HG03342 (cell line): ENCODE measurements around the gene SF3B1.
A peak's percentile ranks its signal among the peaks of the same experiment; 100 is the strongest.
"Not testable (repeated sequence)": the region's sequence is repeated elsewhere in the genome, so short reads cannot be mapped to it uniquely, and the experiment has no call there.

Experiments used
- ATAC-seq: cut with Tn5 transposase; IDR thresholded peaks from one replicate; pipeline ENCODE4 v1.9.1; 2021; ENCODE audit warnings: mild to moderate bottlenecking, moderate library complexity; ENCODE audit not compliant: unreplicated experiment

SF3B1 gene

DNA sequence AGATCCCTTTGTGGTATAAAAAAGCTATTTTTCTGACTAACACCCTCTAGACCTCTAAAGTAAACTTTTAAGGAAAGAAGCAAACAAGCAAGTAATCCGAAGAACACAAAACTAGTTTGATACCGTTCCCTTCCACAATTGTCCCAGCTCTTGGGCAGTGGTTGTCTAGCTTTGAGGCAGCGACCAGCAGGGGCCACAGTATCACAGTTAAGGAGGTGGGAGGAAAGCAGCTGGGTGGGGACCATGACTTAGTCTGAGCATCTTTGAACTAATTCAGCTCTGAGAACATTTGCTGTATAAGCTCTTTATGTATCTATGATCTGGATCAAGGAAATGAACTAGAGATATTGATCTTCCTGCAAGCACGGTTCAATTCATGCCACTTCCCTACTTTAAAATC, 51.0 kb downstream of the SF3B1 start:
- no peak for ATAC-seq

DNA sequence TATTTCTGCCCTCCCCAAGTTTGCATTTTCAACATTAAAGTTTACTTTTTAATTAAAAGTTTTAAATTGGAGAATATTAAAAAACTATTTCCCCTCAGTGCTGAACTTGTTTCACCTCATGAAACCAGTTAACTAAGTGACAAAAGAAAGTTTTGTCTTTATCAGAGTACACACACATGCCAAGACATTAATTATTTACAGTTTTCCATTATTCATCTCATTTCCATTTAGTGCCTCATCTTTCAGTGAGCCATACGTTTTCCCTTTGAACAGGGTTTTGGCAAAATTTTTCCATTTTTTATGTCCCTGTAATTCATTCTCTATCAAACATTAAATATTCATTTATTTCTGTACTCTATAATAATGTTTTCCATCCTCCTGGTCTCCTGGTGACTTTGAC, 53.2 kb downstream of the SF3B1 start:
- no peak for ATAC-seq

GRCh38 chr2:197379918-197380309, 54.9 kb downstream of the SF3B1 start:
- ATAC-seq: not testable (repeated sequence)

DNA sequence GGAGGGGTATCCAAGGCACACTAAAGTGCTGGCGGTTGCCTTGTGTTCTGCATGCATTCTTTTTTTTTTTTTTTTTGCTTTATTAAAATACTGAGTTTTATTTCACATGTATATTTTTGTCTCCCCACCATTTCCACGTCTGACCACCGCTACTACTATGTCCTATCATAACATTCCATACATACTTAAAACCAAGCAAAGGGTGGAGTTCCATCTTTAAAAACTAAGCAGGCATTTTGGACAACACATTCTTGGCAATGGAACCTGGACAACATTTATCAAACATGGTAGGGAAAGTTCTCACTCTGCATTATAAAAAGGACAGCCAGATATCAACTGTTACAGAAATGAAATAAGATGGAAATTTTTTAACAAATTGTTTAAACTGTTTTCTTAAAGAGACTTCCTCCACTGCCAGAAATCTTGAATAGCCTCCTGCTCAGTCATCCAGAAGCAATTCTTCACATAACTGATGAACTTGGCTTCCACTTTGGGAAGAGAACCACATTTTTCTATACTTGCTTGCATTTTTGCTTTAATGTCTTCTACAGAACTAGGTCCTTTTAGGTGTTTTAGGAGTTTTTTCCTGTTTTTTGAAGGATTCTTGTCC, 55.4 kb downstream of the SF3B1 start:
- not testable (repeated sequence) for ATAC-seq

DNA sequence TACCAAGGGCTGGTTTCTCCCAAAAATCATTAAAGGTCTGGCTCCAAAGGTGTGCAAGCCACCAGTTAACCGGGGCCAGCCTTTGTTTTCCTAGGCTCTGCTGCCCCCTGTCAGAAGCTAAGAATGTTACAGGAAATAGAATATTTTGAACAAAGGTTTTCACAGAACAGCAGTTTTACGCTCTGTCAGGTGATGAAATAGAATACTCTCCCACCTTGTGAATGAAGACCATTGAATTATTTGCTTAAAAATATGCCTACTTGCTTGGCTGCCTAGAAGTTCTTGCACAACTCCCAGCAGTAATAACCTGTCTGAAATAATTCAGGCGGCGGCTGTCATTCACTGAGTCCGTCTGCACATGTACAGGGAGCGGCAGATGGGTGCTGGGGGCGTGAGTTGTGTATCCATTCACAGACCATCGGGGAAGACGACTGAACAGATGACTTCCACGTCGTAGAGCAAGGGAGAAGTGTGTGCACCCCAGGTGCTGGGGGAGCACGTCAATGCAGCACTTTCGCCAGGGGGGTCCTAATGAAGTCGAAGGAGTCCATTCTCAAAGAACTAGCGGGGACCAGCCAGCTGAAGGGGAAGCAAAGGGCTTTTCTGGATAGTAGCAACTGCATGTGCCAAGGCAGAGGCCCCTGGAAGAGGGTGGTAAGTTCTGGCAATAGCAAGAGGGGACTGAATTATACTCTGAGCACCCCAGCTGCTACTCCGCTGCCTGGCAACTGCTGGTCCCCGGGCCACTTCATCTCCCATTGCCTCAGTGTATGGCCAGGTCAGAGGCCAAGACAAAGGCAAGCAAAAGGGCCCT, 56.1 kb downstream of the SF3B1 start:
- peak; percentile 61 for ATAC-seq

DNA sequence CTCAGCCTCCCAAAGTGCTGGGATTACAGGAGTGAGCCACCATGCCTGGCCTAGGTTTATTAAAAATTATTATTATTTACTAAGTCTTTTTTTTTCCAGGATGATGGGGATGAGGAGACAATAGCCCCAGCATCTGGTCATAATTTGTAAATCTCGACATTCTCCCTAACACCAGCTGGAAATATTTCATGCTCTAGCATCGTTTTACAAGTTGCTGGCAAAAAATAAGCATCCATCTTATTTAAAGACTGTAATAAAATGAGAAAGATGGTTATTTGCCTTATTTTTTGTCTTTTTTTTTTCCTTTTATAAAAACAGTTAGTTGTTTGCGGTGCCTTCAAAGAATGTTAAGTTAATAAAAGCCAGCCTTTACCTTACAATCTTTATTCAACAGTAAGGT, 56.7 kb downstream of the SF3B1 start:
- ATAC-seq: no peak

GRCh38 chr2:197377670-197378069, 57.2 kb downstream of the SF3B1 start:
- no peak for ATAC-seq

GRCh38 chr2:197372592-197372991, 62.2 kb downstream of the SF3B1 start:
- no peak for ATAC-seq

DNA sequence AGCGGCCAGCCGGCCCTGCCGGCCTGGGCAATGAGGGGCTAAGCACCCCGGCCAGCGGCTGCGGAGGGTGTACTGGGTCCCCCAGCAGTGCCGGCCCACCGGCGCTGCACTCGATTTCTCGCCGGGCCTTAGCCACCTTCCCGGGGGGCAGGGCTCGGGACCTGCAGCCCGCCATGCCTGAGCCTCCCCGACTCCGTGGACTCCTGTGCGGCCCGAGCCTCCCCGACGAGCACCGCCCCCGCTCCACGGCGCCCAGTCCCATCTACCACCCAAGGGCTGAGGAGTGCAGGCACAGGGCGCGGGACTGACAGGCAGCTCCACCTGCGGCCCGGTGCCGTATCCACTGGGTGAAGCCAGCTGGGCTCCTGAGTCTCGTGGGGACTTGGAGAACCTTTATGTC, 64.2 kb downstream of the SF3B1 start:
- ATAC-seq: not testable (repeated sequence)

DNA sequence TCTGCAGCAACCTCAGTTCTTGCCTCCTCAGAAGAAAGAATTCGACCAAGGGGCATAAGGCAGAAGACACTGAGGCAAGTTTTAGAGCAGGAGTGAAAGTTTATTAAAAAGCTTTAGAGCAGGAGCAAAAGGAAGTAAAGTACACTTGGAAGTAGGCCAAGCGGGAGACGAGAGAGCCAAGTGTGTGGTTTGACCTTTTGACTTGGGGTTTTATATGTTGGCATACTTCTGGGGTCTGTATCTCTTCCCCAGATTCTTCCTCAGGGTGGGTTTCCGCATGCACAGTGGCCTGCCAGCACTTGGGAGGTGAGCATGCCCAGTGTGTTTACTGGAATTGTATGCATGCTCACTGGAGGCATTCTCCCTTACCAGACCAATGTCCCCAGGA, 64.9 kb downstream of the SF3B1 start:
- no peak for ATAC-seq

GRCh38 chr2:197369228-197369932, 65.4 kb downstream of the SF3B1 start:
- ATAC-seq: no peak

DNA sequence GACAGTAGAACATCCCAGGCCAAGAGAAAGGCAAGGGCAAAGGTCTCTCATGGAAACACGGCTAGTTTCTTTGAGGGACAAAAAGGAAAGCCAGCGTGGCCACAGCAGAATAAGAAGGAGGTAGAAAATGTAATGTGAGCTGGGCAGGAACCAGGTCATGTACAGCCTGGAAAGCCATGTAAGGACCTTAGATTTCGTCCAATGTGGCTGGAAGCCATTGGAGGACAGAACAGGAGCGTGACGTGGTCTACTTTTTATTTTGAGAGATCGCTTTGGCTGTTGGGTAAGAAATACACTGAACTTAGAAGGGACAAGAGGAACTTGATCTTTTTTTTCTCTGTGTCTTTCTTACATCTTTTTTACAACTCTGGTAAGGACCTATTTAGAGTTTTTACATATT, 66.4 kb downstream of the SF3B1 start:
- ATAC-seq: no peak

GRCh38 chr2:197363998-197364397, 70.8 kb downstream of the SF3B1 start:
- no peak for ATAC-seq

GRCh38 chr2:197360744-197361156, 74.1 kb downstream of the SF3B1 start:
- peak; percentile 68 for ATAC-seq

GRCh38 chr2:197359859-197360258, 75.0 kb downstream of the SF3B1 start:
- ATAC-seq: no peak

DNA sequence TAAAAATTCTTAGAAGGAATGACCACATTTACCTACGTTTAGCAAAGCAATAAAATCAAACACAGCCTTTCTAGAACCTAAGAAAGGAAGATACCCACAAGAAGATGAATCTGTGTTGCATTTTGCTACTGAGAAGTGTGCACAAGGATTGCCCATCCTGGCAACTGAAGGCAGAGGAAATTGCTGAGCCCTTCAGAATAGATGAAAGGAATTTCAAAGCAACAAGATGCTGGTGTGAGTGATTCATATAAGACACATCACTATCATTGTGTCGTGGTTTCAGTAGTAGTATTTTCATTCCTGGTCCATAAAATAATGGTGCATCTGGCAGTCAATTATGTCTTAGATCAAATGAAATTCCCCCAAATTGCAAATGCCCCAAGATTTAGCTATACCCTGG, 75.9 kb downstream of the SF3B1 start:
- ATAC-seq: no peak

DNA sequence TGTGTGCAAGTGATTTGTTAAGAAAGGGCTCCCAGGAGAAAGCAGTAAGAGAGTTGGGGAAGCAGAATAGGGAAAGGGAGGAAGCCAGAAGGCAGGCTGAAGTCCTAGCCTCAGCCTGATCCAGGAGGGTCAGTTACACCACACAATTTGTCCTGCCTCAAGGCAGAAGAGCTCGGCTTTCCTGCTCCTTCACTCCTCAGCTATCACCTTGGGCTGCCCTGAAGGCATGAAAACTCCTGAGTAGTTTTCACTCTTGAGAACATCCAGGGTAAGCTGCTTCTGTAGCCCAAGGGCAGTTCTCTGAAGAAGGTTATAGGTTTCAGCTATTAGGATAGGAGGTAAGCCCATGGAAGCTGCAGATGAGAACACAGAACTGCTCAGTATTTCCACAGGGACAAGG, 76.8 kb downstream of the SF3B1 start:
- ATAC-seq: no peak

DNA sequence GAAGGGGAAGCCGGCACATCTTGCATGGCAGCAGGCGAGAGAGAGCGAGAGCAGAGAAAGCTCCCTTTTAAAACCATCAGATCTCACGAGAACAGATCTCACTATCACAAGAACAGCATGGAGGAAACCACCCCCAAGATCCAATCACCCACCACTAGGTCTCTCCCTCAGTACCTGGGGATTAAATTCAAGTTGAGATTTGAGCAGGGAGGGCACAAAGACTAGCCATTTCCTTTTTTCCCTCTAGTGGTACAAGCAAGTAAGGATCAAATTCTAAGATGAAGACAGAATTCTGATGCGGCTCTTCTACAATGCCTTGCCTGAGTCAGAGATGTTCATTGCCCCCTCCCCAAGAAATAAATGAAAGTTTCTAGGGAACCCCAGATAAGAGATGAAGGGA, 78.7 kb downstream of the SF3B1 start:
- no peak for ATAC-seq

- no peak for ATAC-seq
Observed at GRCh38 chr2:197354169-197354558, 80.7 kb downstream of the SF3B1 start.

DNA sequence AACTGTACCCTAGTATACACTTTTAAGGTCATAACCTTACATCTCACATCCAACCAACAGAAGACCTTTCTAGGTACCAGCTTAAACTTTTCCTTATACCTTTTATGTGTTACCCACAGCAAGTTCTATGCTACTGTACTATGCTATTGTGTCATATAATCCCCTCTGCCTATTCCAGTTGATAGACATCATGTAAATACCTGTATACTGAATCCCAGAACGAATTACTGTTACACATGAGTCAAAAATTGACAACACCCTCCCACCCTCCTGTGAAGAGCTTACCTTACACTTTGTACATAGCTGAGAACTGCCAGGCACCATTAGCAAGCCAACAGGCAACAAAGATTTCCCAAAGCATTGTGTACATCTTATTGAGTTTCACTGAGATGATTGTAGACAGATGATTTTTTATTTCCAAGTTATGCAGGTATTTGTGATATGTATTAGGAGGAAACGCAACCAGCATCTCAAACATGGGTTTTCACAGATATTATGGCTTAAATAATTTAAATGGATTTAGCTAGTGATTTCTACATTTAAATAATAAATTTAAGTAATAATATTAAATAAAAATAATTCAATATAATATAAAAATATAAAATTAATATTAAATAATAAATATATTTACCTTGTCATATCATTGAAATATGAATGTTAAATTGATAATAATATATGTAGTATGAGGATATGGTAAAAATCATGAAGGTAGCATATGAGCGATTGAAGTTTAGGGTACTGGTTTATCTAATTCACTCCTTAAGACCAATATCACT, 81.2 kb downstream of the SF3B1 start:
- ATAC-seq: no peak

DNA sequence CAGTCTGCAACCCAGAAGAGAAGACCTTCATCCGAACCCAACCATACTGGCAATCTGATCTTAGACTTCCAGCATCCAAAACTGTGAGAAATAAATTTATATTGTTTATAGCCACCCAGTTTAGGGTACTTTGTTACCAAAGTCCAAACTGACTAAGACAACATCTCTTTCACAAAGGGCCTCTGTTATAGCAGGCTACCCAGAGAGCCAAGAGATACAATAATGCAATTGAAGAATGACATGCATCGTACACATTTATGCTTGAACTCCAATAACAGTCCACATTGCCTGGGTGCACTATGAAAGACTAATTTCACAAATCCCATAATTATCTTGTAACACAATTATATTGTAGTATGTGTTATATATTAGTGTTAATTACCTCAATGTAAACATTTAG, 85.1 kb downstream of the SF3B1 start:
- ATAC-seq: no peak
